GM12878 (cell line): Measurements from ENCODE around the gene UBQLN4. TPM values are rescaled to one million over a fixed set of nuclear protein-coding genes. Genes with fewer than 3 reads are reported as not detected.

Experiments used
- ATAC-seq: fragments of 200-7000 bp; cut with Tn5 transposase; 3 replicates; pipeline ENCODE4 v1.9.1; 2020; ENCODE audit warnings: mild to moderate bottlenecking, moderate library complexity
- BruUV-seq: library from RNA; stranded (reverse); fragments of 400-500 nt; replicated peaks from 2 replicates; lab custom pipeline; 2021; lab: Mats Ljungman, UMichigan
- CTCF ChIA-PET: fragments of 300-600 bp; sonication (Branson Sonifier 250); formaldehyde crosslinking; extraction: SDS; loops from one replicate; lab custom pipeline; 2021; ENCODE audit warnings: inconsistent platforms; lab: Yijun Ruan, JAX
- POLR2A ChIA-PET: fragments of 350-600 bp; formaldehyde crosslinking; extraction: SDS; loops from one replicate; lab custom pipeline; 2021; ENCODE audit warnings: inconsistent platforms; lab: Charles Lee
- RAD21 ChIA-PET: fragments of 300-600 bp; sonication (Branson Sonifier 250); formaldehyde crosslinking; loops from one replicate; lab custom pipeline; 2023; ENCODE audit warnings: antibody characterized with exemption; ENCODE audit not compliant: unreplicated experiment; lab: Charles Lee
- SMC1A ChIA-PET: fragments of 300-600 bp; sonication (Branson Sonifier 250); formaldehyde crosslinking; loops from one replicate; lab custom pipeline; 2023; ENCODE audit not compliant: unreplicated experiment, uncharacterized antibody; lab: Charles Lee
- DNase-seq: peaks from one replicate; pipeline ENCODE4 v3.0.0-alpha.2; 2011; ENCODE audit warnings: low read depth, low spot score
- FAIRE-seq: peaks from 3 replicates; lab custom pipeline; 2011; peaks lifted over from hg19 to GRCh38; lab: Jason Lieb, UNC
- H2AFZ ChIP-seq: 2 replicates; pipeline ENCODE4 v1.6.0; 2011; ENCODE audit warnings: low read depth, low read length, control low read depth; ENCODE audit not compliant: control insufficient read depth
- H3K27ac ChIP-seq: 2 replicates; pipeline ENCODE4 v1.5.1; 2011; ENCODE audit warnings: control low read depth; ENCODE audit not compliant: control insufficient read depth, insufficient read depth
- H3K27me3 ChIP-seq, 2 experiments: replicated peaks in 1 of 2; 2 replicates each; pipeline versions ENCODE4 v1.6.0 to v1.6.1; 2011; ENCODE audit warnings: low read length in 1 of 2; ENCODE audit not compliant: control insufficient read depth in 2 of 2, insufficient read depth in 2 of 2
- H3K36me3 ChIP-seq, 2 experiments: 2 replicates each; pipeline ENCODE4 v1.5.1; 2011; ENCODE audit warnings: low read length in 1 of 2; ENCODE audit not compliant: control insufficient read depth in 2 of 2, insufficient read depth in 2 of 2
- H3K4me1 ChIP-seq: 2 replicates; pipeline ENCODE4 v1.6.1; 2011; ENCODE audit warnings: mild to moderate bottlenecking, low read length, moderate library complexity, mixed read lengths; ENCODE audit not compliant: control insufficient read depth, insufficient read depth
- H3K4me2 ChIP-seq: 2 replicates; pipeline ENCODE4 v1.6.0; 2011; ENCODE audit warnings: control low read depth; ENCODE audit not compliant: control insufficient read depth, insufficient read depth
- H3K4me3 ChIP-seq: fragments of 200-600 bp; sonication (generic); 2 replicates; pipeline ENCODE4 v1.5.1; 2016
- H3K79me2 ChIP-seq: 2 replicates; pipeline ENCODE4 v1.6.0; 2011; ENCODE audit warnings: low read length; ENCODE audit not compliant: control insufficient read depth, insufficient read depth
- H3K9ac ChIP-seq: 2 replicates; pipeline ENCODE4 v1.8.0; 2011; ENCODE audit warnings: low read length, control low read depth, mixed read lengths; ENCODE audit not compliant: control insufficient read depth, insufficient read depth
- H3K9me3 ChIP-seq: replicated peaks from 3 replicates; pipeline ENCODE4 v1.5.1; 2011; ENCODE audit warnings: mild to moderate bottlenecking, low read length; ENCODE audit not compliant: control insufficient read depth, insufficient read depth
- H4K20me1 ChIP-seq: 2 replicates; pipeline ENCODE4 v1.6.0; 2011; ENCODE audit not compliant: control insufficient read depth, insufficient read depth
- CUX1 ChIP-seq: IDR thresholded peaks from 2 replicates; pipeline ENCODE4 v1.6.1; 2012; ENCODE audit warnings: improper control_type of control experiment, low read depth, low read length; ENCODE audit not compliant: insufficient replicate concordance
- DPF2 ChIP-seq: fragments of 450-650 bp; IDR thresholded peaks from 2 replicates; pipeline ENCODE4 v1.6.1; 2017; ENCODE audit warnings: mild to moderate bottlenecking
- EP300 ChIP-seq, 2 experiments: fragments of 150-350 bp in 1 of 2; IDR thresholded peaks; 2 replicates each; pipeline ENCODE4 v1.6.1; 2011 to 2012; ENCODE audit warnings: low read depth in 2 of 2, low read length in 2 of 2, borderline replicate concordance in 1 of 2, improper control_type of control experiment in 1 of 2, inconsistent platforms in 1 of 2; ENCODE audit not compliant: control insufficient read depth in 1 of 2
- FOXM1 ChIP-seq: IDR thresholded peaks from 2 replicates; pipeline ENCODE4 v1.6.1; 2012; ENCODE audit warnings: low read depth, mild to moderate bottlenecking, inconsistent platforms, low read length, moderate library complexity
- KDM1A ChIP-seq: fragments of 200-600 bp; sonication (generic); IDR thresholded peaks from 2 replicates; pipeline ENCODE4 v1.6.1; 2016; ENCODE audit warnings: borderline replicate concordance
- PAX8 ChIP-seq: fragments of 450-650 bp; IDR thresholded peaks from 2 replicates; pipeline ENCODE4 v1.6.1; 2017; ENCODE audit warnings: mild to moderate bottlenecking, moderate library complexity
- SMAD1 ChIP-seq: fragments of 450-650 bp; IDR thresholded peaks from 2 replicates; pipeline ENCODE4 v1.6.1; 2018; ENCODE audit warnings: mild to moderate bottlenecking, low read depth; ENCODE audit not compliant: partially characterized antibody
- SMAD5 ChIP-seq: IDR thresholded peaks from 2 replicates; pipeline ENCODE4 v1.6.1; 2016; ENCODE audit warnings: antibody characterized with exemption, low read depth
- TBL1XR1 ChIP-seq: IDR thresholded peaks from 2 replicates; pipeline ENCODE4 v1.6.1; 2012; ENCODE audit warnings: low read depth, low read length, improper control_type of control experiment
- ZNF384 ChIP-seq: IDR thresholded peaks from 2 replicates; pipeline ENCODE4 v1.6.1; 2012; ENCODE audit warnings: low read depth, mild to moderate bottlenecking, low read length, improper control_type of control experiment, borderline replicate concordance
- WGBS: methylation state at CpG from one replicate; pipeline ENCODE4 v1.1.6; 2016; ENCODE audit warnings: low lambda C conversion rate; ENCODE audit not compliant: insufficient replicate concordance, insufficient coverage; ENCODE audit errors: missing lambda C conversion rate; 5-methylcytosine and 5-hydroxymethylcytosine counted together
- in situ Hi-C: fragments of 300-500 bp; cut with MboI; formaldehyde crosslinking; loops from 9 replicates; pipeline ENCODE4 v1.14.3; 2018; ENCODE audit warnings: mixed read lengths
- intact Hi-C: fragments of 100-400 bp; cut with micrococcal nuclease; formaldehyde crosslinking; loops from one replicate; pipeline ENCODE4 v1.14.2; 2022; ENCODE audit not compliant: unreplicated experiment
- polyA plus RNA-seq, 11 experiments: library from polyadenylated mRNA; depleted of rRNA in 4 of 11; unstranded in 6 of 11; stranded (reverse) in 5 of 11; fragments of >200 nt; fragmentation: Nextera tagmentation in 4 of 11; fragmentation: Illumina TruSeq in 1 of 11; extraction: Ambion mirVana in 4 of 11; extraction: Trizol in 1 of 11; gene quantifications; 1 replicate in 1 of 11; 2 replicates in 10 of 11; pipeline versions ENCODE4 v1.2.1 to v1.2.3, GENCODE V29; 2011 to 2016; ENCODE audit warnings: inconsistent platforms in 2 of 11, missing spikeins in 2 of 11, low read depth in 1 of 11
- total RNA-seq, 4 experiments: library from RNA; depleted of rRNA in 3 of 4; stranded (reverse); fragments of >200 nt in 3 of 4; fragmentation: Illumina TruSeq in 1 of 4; extraction: Trizol in 1 of 4; gene quantifications; 2 replicates each; pipeline versions ENCODE4 v1.2.1 to v1.2.3, GENCODE V29; 2013 to 2021
- TF ChIP-seq, protein P1 (sequence below): fragments of 450-650 bp; IDR thresholded peaks from 2 replicates; pipeline ENCODE4 v1.6.1; 2017; ENCODE audit warnings: borderline replicate concordance
- TF ChIP-seq, protein P2 (sequence below): IDR thresholded peaks from 2 replicates; pipeline ENCODE4 v1.6.1; 2011; ENCODE audit warnings: mild to moderate bottlenecking, low read depth, low read length, moderate library complexity; ENCODE audit not compliant: insufficient replicate concordance

Gene UBQLN4
- total and polyA plus RNA-seq, 10 of the 15 experiments (the other 5 are each of a cell fraction or from before 2014, with no cell fraction given), result 10.0 to 44.6 (median 19.7) TPM

DNA sequence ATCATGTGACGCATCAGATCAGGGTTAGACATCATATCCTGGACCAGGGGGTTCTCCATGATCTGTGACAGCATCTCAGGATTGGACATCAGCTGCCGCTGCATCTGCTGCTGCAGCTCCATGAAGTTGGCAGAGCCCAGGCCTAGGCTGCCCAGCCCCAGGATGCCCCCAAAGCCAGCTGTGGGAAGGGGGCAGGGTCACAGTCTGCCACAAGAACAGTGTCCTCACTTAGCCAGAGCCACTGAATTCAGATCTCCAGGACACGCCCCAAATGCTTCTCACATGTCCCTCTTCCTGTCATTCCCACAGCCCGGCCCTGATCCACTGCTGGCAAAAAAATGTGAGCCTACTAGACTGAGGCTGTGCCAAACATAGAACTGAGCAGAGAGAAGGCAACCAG, 3.2 kb downstream of the UBQLN4 start:
- ChIA-PET SMC1A (interaction anchor here (1.1 kb wide), 1 partner anchor 26 kb away, joined by 3 read pairs; no protein-coding TSS in a partner anchor), CTCF (no interaction called here), RAD21 (no interaction called here), POLR2A (interaction anchor here (0.6 to 2.1 kb wide), 3 partner anchors 9 to 678 kb away, joined by 3 to 4 read pairs (median 3); no protein-coding TSS in a partner anchor)
- Histone ChIP-seq H3K4me1 (no peaks in the 10 kb centered on the region; the same call in 1 of the 2 replicates), H3K27ac (no peak overlapping the region), H3K27me3 (no peaks in the 10 kb centered on the region), H3K36me3 (peaks cover 0 to 2% of the 10 kb centered on the region in 2 experiments; a peak in 3 of 4 replicates), H3K9ac (no peak overlapping the region), H3K9me3 (no peaks in the 10 kb centered on the region), H2AFZ (no peak overlapping the region), H3K4me2 (no peak overlapping the region), H4K20me1 (no peaks in the 10 kb centered on the region), H3K4me3 (no peak overlapping the region), H3K79me2 (peaks cover 16% of the 10 kb centered on the region)
- FAIRE-seq, result no peak
- DNase-seq, result no peak
- intact Hi-C loops (loop anchor here (5.0 to 10.0 kb wide), 2 partner anchors 73 to 196 kb away; partner anchors contain the start of genes ARHGEF2, GON4L and SYT11), in situ Hi-C loops (no loop called here)
- ATAC-seq, result no peak
- BruUV-seq, result no TSS peak
- WGBS, result 95% methylated on average over 4 of the region's 4 CpGs
- TF ChIP-seq FOXM1, result no peak
- TF ChIP-seq, protein P1, sequence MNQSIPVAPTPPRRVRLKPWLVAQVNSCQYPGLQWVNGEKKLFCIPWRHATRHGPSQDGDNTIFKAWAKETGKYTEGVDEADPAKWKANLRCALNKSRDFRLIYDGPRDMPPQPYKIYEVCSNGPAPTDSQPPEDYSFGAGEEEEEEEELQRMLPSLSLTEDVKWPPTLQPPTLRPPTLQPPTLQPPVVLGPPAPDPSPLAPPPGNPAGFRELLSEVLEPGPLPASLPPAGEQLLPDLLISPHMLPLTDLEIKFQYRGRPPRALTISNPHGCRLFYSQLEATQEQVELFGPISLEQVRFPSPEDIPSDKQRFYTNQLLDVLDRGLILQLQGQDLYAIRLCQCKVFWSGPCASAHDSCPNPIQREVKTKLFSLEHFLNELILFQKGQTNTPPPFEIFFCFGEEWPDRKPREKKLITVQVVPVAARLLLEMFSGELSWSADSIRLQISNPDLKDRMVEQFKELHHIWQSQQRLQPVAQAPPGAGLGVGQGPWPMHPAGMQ, result no peak
- TF ChIP-seq, protein P2, sequence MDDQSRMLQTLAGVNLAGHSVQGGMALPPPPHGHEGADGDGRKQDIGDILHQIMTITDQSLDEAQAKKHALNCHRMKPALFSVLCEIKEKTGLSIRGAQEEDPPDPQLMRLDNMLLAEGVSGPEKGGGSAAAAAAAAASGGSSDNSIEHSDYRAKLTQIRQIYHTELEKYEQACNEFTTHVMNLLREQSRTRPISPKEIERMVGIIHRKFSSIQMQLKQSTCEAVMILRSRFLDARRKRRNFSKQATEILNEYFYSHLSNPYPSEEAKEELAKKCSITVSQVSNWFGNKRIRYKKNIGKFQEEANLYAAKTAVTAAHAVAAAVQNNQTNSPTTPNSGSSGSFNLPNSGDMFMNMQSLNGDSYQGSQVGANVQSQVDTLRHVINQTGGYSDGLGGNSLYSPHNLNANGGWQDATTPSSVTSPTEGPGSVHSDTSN, result no peak
- TF ChIP-seq ZNF384, result no peak
- TF ChIP-seq KDM1A, result no peak
- TF ChIP-seq TBL1XR1, result no peak
- no peak for TF ChIP-seq PAX8
- TF ChIP-seq CUX1, result no peak
- no peak for TF ChIP-seq SMAD5
- no peak for TF ChIP-seq SMAD1
- TF ChIP-seq DPF2, result no peak
- TF ChIP-seq EP300 (IDR thresholded peaks at IDR 0.05; ENCODE audit: borderline replicate concordance in 1 of 2, control insufficient read depth in 1 of 2, low read depth in 2 of 2, low read length in 2 of 2), result no peak
